IPS-20b (cell line): ENCODE measurements around the gene GGA1.
"Not testable (repeated sequence)": the region's sequence is repeated elsewhere in the genome, so short reads cannot be mapped to it uniquely, and the experiment has no call there.

Experiments
- H3K27ac ChIP-seq: one replicate; pipeline ENCODE4 v1.5.1; 2013; ENCODE audit warnings: low read length
- H3K27me3 ChIP-seq: 2 replicates; pipeline ENCODE4 v1.6.1; 2013; ENCODE audit warnings: mild to moderate bottlenecking, low read length, inconsistent platforms; ENCODE audit not compliant: insufficient read depth
- H3K36me3 ChIP-seq: 2 replicates; pipeline ENCODE4 v1.6.1; 2013; ENCODE audit warnings: low read depth, mild to moderate bottlenecking, inconsistent platforms, low read length, moderate library complexity; ENCODE audit not compliant: insufficient read depth
- H3K4me1 ChIP-seq: 2 replicates; pipeline ENCODE4 v1.6.1; 2013; ENCODE audit warnings: mild to moderate bottlenecking, control low read depth, inconsistent platforms, low read length, moderate library complexity; ENCODE audit not compliant: insufficient read depth
- H3K4me3 ChIP-seq: 2 replicates; pipeline ENCODE4 v1.5.1; 2013; ENCODE audit warnings: mild to moderate bottlenecking, low read length, inconsistent platforms
- H3K9ac ChIP-seq: 2 replicates; pipeline ENCODE4 v1.6.1; 2013; ENCODE audit warnings: low read depth, mild to moderate bottlenecking, inconsistent platforms, low read length, moderate library complexity
- H3K9me3 ChIP-seq: 2 replicates; pipeline ENCODE4 v1.6.1; 2013; ENCODE audit warnings: mild to moderate bottlenecking, low read depth, low read length, inconsistent platforms; ENCODE audit not compliant: insufficient read depth

Gene GGA1

DNA sequence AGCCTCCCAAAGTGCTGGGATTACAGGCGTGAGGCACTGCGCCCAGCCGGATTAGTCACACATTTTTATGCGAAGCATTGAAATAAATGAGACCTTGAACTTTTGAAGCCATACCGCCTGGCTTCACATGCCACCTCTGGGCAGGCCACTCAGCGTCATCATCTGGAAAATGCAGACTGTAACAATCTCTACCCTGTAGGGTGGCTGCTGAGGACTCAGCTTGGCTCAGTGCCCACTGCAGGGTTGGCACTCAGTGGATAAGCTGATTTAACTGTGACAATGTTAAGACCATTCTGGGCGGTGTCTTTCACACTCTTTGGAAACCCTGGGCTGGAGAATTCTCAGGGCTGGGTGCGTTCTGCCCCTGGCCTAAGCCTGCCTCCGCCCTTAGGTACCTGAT is 39.3 kb downstream of the GGA1 start:
- no peak overlapping the region for H3K27ac ChIP-seq
- no peak overlapping the region for H3K4me3 ChIP-seq

DNA sequence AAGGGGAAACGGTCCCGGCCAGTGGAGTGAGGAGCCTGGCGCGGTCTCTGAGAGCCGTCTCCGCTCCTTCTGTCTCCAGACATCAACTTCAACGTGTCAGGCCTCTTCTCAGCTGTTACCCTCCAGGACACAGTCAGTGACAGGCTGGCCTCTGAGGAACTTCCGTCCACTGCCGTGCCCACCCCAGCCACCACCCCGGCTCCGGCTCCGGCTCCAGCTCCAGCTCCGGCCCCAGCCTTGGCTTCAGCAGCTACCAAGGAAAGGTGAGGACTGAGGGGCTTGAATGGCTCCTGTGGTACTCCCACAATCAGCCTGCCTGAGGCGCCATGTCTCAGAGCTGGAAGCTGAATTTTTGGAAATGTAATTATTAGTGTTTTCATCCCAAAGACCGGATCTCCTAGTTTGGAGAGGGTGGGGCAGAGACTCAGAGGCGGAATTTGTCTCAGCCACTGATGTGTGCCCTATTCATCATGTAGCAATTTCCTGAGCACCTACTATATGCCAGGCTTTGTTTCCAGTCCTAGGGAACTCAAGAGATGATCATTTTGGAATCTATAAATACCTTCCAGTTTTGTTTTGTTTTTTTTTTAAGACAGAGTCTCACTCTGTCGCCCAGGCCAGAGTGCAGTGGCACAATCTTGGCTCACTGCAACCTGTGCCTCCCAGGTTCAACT is 42.0 kb downstream of the GGA1 start:
- Histone ChIP-seq H3K9me3 (no peaks in the 10 kb centered on the region), H3K27me3 (no peaks in the 10 kb centered on the region), H3K9ac (no peak overlapping the region), H3K4me3 (no peak overlapping the region), H3K27ac (no peak overlapping the region), H3K36me3 (peaks cover 51% of the 10 kb centered on the region), H3K4me1 (no peaks in the 10 kb centered on the region)

More for the DNA sequence above, 39.3 kb downstream of the GGA1 start:
- peaks cover 61% of the 10 kb centered on the region for H3K36me3 ChIP-seq
- no peaks in the 10 kb centered on the region for H3K4me1 ChIP-seq
- no peaks in the 10 kb centered on the region for H3K27me3 ChIP-seq
- H3K9me3 ChIP-seq = no peaks in the 10 kb centered on the region
- H3K9ac ChIP-seq = no peak overlapping the region

DNA sequence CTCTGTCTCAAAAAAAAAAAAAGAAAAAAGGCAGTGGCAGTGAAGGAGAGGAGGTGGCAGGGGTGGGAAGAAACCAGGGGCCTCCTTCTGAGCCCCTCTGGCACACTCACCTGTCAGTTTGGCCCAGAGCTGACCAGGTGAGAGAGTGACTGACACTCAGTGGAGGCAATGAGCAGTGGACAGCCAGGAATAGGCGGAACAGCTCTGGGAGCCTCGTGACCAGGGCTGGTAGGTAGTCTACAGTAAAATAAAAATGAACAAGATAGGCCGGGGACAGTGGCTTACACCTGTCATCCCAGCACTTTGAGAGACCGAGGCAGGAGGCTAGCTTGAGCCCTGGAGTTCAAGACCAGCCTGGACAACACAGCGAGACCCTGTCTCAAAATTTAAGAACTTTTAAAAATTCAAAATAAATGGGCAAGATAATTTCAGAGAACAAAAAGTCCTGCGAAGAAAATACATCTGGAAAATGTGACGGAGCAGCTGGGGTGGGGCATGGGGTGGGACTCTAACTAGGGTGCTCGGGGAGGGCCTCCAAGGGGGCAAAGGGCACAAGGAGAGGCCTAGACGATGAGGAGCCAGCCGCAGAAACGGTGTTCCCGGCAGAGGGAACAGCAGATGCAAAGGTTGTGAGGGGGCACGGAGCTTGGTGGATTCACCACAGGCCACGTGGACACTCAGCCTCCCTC is 46.1 kb downstream of the GGA1 start:
- no peaks in the 10 kb centered on the region for H3K27me3 ChIP-seq
- 0 out of 2 replicates have a peak, but pooled peaks cover 3% of the 10 kb centered on the region for H3K4me1 ChIP-seq
- no peak overlapping the region for H3K4me3 ChIP-seq
- H3K27ac ChIP-seq = no peak overlapping the region
- H3K36me3 ChIP-seq = peaks cover 37% of the 10 kb centered on the region
- H3K9ac ChIP-seq = no peak overlapping the region
- no peaks in the 10 kb centered on the region for H3K9me3 ChIP-seq

DNA sequence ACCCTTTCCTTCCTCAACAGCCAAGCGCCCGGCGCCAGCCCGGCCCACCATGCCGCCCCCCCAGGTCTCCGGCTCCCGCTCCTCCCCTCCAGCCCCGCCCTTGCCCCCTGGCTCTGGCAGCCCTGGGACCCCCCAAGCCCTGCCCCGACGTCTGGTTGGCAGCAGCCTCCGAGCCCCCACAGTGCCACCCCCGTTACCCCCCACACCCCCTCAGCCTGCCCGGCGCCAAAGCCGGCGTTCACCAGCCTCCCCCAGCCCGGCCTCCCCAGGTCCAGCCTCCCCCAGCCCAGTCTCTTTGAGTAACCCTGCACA is 46.6 kb downstream of the GGA1 start:
- no peaks in the 10 kb centered on the region for H3K9me3 ChIP-seq
- H3K4me1 ChIP-seq = 0 out of 2 replicates have a peak, but pooled peaks cover 4% of the 10 kb centered on the region
- H3K27me3 ChIP-seq = no peaks in the 10 kb centered on the region
- no peak overlapping the region for H3K27ac ChIP-seq
- H3K4me3 ChIP-seq = no peak overlapping the region
- no peak overlapping the region for H3K9ac ChIP-seq
- peaks cover 32% of the 10 kb centered on the region for H3K36me3 ChIP-seq

DNA sequence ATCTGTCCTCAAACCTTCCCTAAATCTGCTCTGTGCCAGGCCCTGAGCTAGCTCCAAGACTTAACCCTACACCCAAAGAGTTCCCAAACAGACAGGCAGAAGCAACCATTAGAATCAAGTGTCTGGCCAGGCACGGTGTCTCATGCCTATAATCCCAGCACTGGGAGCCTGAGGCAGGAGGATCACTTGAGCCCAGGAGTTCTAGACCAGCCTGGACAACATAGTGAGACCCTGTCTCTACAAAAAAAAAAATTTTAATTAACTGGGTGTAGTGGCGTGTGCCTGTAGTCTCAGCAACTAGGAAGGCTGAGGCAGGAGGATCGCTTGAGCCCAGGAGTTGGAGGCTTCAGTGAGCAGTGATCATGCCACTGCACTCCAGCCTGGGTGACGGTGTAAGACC is 47.9 kb downstream of the GGA1 start:
- H3K4me3 ChIP-seq, H3K9ac ChIP-seq, H3K27me3 ChIP-seq, H3K4me1 ChIP-seq, H3K27ac ChIP-seq, H3K9me3 ChIP-seq: not testable (repeated sequence)
- H3K36me3 ChIP-seq = peaks cover 19% of the 10 kb centered on the region

DNA sequence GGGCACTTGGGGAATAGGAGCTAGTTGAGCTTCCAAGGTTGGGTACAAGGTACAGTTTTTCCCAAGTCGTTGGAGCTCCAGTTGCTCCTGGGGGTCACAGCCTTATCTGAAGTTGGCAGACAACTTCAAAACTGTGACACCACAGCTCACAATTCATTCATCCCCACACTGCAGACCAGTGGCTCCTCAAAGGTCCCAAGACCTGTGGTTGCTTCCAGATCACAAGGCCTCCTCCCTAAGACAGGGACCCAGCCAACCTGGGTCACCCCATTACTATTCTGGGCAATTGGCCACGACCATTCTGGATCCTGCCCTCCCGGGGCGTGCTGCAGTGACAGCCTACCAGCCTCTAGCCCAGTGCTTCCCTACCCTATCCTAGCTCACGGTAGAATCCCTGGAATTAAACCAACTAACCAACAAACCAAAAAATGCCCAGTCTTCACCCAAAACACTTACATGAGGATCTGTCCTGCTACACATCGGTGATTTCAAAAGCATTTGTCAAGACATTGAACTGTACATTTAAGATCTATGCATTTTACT is 49.0 kb downstream of the GGA1 start:
- H3K36me3 ChIP-seq = peaks cover 12% of the 10 kb centered on the region
- H3K9ac ChIP-seq = peak overlapping the region; percentile 60; the same call in 1 of the 2 replicates
- H3K4me1 ChIP-seq = 0 out of 2 replicates have a peak, but pooled peaks cover 4% of the 10 kb centered on the region
- H3K27me3 ChIP-seq = no peaks in the 10 kb centered on the region
- H3K9me3 ChIP-seq = no peaks in the 10 kb centered on the region
- no peak overlapping the region for H3K27ac ChIP-seq
- peak overlapping the region; percentile 69 for H3K4me3 ChIP-seq

DNA sequence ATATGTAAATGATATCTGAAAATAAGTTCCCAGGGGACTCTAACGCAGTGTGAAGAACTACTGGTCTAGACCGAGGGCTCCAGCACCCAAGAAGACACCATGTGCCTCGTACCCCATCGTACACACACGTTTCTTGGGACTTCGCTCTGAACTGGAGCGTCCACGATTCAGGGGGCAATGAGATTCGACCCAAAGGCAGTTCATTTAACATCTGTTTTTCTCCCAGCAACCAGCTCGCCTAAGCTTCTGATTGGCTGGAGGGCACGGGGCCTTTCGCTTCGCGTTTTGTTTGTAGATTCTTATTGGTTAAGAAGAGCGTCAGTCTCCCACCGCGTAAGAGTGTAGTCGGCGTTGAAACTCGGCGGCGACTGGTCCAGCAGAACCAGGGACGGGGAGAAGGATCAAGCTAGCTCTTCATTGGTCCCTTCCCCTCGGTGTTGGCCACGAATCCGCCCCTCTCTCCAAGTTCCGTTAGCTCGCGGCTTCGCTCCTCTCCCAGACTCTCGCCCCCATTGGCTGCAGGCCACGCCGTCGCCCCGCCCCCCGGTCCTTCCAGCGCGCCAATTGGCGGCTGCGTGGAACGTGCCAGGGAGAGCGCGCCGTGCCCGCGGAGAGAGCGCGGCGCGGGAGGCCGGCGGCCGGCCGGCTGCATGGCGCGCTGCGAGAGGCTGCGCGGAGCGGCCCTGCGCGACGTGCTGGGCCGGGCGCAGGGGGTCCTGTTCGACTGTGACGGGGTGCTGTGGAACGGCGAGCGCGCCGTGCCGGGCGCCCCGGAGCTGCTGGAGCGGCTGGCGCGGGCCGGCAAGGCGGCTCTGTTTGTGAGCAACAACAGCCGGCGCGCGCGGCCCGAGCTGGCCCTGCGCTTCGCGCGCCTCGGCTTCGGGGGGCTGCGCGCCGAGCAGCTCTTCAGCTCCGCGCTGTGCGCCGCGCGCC is 49.8 kb downstream of the GGA1 start, which contains the start of gene PDXP:
Gene PDXP, plus strand, starts transcription at position 591 of the 933 bp plus-strand sequence. Its CDS starts 60 bp downstream, at position 651.
- H3K27me3 ChIP-seq = no peaks in the 10 kb centered on the region
- H3K9ac ChIP-seq = peak within 1 kb of the TSS; percentile 83; the same call in 1 of the 2 replicates
- 0 out of 2 replicates have a peak, but pooled peaks cover 4% of the 10 kb centered on the region for H3K4me1 ChIP-seq
- H3K4me3 ChIP-seq = peak within 1 kb of the TSS; percentile 69
- H3K36me3 ChIP-seq = peaks cover 6% of the 10 kb centered on the region; the same call in 1 of the 2 replicates
- H3K27ac ChIP-seq = no peak within 1 kb of the TSS
- no peaks in the 10 kb centered on the region for H3K9me3 ChIP-seq

DNA sequence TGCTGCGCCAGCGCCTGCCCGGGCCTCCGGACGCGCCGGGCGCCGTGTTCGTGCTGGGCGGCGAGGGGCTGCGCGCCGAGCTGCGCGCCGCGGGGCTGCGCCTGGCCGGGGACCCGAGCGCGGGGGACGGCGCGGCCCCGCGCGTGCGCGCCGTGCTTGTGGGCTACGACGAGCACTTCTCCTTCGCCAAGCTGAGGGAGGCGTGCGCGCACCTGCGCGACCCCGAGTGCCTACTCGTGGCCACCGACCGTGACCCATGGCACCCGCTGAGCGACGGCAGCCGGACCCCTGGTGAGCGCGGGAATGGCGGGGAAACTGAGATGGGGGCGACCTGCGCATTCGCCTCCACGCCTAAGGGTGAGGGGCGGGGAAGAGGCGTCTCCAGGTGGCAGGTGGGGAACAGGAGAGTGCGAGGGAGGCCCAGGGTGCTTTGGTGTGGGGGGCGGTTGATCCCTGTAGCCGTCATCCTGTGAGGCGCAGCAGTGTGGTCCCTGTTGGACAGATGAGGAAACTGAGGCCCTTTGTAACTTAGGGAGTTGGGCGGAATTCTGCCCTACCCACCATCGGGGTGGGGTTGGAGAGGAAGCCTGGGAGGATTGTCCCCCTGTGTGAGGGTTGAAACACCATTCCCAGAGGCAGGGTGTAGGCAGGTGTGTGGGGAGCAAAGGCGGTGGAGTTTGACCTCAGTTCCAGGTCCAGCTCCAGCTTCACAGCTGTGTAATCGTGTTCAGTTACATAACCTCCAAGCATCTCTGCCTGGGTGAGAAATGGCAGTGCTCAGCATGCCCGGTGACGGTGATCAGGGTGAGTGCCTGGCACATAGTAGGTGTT is 50.6 kb downstream of the GGA1 start:
- no peak overlapping the region for H3K27ac ChIP-seq
- peak overlapping the region; percentile 83; the same call in 1 of the 2 replicates for H3K9ac ChIP-seq
- H3K9me3 ChIP-seq = no peaks in the 10 kb centered on the region
- H3K27me3 ChIP-seq = no peaks in the 10 kb centered on the region
- H3K4me3 ChIP-seq = peak overlapping the region; percentile 69
- H3K36me3 ChIP-seq = no peaks in the 10 kb centered on the region; the same call in 1 of the 2 replicates
- 0 out of 2 replicates have a peak, but pooled peaks cover 4% of the 10 kb centered on the region for H3K4me1 ChIP-seq

DNA sequence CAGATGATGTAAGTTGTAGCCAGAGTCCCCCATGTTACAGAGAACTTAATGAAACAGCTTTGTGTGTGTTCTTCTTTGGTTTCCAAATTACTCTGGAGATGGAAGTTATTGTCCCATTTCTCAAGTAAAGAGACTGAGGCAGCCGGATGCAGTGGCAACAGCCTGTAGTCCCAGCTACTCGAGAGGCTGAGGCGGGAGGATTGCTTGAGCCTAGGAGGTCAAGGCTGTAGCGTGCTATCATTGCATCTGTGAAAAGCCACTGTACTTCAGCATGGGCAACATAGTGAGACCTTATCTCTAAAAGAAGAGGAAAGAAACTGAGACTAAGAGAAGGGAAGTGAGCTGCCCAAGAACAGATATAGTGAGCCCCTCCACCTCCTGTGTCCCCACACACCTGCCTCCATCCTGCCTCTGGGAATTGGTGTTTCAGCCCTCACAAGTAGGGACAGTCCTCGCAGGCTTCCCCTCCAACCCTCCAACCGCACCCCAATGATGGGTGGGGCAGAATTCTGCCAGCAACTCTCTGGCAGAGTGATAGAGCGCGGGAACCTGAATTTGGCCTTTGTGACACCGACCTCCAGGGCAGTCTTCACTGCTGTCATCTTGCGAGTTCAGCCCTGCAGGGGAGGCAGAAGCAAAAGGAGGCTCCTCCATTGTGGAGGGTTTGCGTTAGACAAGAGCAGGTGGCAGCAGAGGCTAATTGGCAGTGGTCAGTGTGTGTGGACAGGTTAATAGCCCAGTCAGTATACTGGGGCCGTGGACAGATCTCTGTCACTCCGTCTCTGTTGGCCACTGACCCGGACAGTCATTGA is 51.5 kb downstream of the GGA1 start:
- H3K27ac ChIP-seq = no peak overlapping the region
- H3K4me1 ChIP-seq = 0 out of 2 replicates have a peak, but pooled peaks cover 4% of the 10 kb centered on the region

DNA sequence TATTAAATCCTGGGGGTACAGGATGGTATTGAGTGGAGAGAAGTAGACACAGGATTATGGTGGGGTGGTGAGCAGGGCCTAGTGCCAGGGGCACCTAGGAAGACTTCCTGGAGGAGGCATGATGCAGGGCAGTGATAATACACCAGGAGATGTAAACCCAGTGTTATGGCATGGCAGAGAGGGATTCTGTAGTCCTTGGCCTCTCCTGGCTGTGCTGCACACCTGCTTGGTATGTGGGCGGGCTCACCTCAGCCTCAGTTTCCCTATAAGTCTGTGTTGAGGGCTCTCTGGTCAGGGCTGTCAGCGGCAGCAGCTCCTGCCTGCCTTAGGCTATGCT is 52.0 kb downstream of the GGA1 start:
- Histone ChIP-seq H3K27ac (no peak overlapping the region), H3K9ac (no peak overlapping the region)

More for the DNA sequence above, 51.5 kb downstream of the GGA1 start:
- no peaks in the 10 kb centered on the region for H3K27me3 ChIP-seq
- no peaks in the 10 kb centered on the region for H3K9me3 ChIP-seq
- H3K4me3 ChIP-seq = peak overlapping the region; percentile 69
- H3K36me3 ChIP-seq = peaks cover 4% of the 10 kb centered on the region; the same call in 1 of the 2 replicates
- H3K9ac ChIP-seq = peak overlapping the region; percentile 83; the same call in 1 of the 2 replicates

More for the DNA sequence above, 52.0 kb downstream of the GGA1 start:
- H3K4me3 ChIP-seq = no peak overlapping the region
- no peaks in the 10 kb centered on the region for H3K9me3 ChIP-seq
- H3K27me3 ChIP-seq = no peaks in the 10 kb centered on the region
- 0 out of 2 replicates have a peak, but pooled peaks cover 4% of the 10 kb centered on the region for H3K4me1 ChIP-seq
- peaks cover 9% of the 10 kb centered on the region; the same call in 1 of the 2 replicates for H3K36me3 ChIP-seq
